B cell (primary cell): ENCODE data around the gene RASGEF1C.

Experiments
- CTCF ChIP-seq: fragments of 200-600 bp; IDR thresholded peaks from one replicate; pipeline ENCODE4 v1.8.0; 2022; ENCODE audit warnings: antibody characterized with exemption, mild to moderate bottlenecking
- EZH2 ChIP-seq: IDR thresholded peaks from 2 replicates; pipeline ENCODE4 v1.6.1; 2012; ENCODE audit warnings: borderline replicate concordance, low read depth, mild to moderate bottlenecking, moderate library complexity, low read length; ENCODE audit not compliant: insufficient read depth, poor library complexity, severe bottlenecking

GRCh38 chr5:180138976-180139730 is 69.9 kb downstream of the RASGEF1C start:
- TF ChIP-seq CTCF (no peak), EZH2 (no peak)
